Measurements from ENCODE around the gene CDH4.

The CDH4 gene

DNA sequence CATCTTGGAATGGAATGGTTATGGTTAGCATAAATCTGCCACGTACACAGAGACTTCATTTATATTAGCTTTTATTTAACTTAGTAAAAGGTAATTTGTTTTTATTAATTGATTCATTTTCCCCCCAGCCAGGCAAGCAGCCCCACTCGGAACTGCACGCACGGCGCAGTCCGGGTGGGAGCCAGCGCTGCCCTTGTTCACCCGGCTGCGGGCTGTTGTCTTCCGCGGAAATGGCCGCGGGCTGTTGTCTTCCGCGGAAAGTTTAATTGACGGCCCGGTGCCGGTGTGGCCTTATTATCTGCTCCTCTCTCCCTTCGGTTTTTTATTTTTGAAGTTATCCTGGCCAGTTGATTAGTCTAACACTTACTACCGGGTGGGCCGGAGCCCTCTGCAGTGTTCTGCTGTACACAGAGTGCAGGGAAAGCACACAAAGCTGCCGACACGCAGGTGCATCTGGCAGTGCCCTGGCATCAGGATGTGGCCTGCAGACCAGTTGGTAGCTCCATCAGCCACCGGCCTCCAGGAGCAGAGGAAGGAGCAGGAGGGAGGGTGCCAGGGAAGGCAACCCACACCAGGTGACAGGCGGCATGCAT lies 270.5 kb downstream of the CDH4 start:
- no peak for DNase-seq

GRCh38 chr20:61523145-61523544 lies 271.1 kb downstream of the CDH4 start:
- DNase-seq, result no peak

- DNase-seq, result no peak
These were observed 273.0 kb downstream of the CDH4 start for GRCh38 chr20:61524951-61525666.

- no peak for DNase-seq
These were observed 273.8 kb downstream of the CDH4 start for GRCh38 chr20:61525781-61526431.

- DNase-seq, result no peak
These were observed 274.8 kb downstream of the CDH4 start for GRCh38 chr20:61526907-61527306.

- DNase-seq, result no peak
These were observed 275.6 kb downstream of the CDH4 start for GRCh38 chr20:61527626-61528025.

GRCh38 chr20:61528591-61528990 lies 276.5 kb downstream of the CDH4 start:
- DNase-seq, result no peak

DNA sequence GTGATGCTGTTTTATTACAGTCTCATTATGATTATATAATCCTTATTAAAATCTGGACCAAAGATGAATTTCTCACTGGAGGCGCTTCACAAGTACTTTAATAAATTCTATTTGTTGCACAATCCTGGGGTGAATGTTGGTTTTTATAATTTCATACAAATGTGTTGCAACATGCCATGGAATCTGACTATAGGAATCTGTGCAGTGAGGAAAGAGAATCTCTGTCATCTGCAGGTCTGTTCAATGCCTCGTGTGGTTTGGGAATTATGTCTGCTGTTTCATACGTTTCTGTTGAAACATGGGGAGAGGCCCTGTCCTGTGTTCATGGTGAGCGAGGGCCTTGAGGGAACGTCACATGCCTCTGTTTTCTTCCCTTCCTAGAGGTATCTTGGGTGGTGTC lies 277.3 kb downstream of the CDH4 start:
- DNase-seq, result no peak

- no peak for DNase-seq
These were observed 279.7 kb downstream of the CDH4 start for GRCh38 chr20:61531553-61532345.

DNA sequence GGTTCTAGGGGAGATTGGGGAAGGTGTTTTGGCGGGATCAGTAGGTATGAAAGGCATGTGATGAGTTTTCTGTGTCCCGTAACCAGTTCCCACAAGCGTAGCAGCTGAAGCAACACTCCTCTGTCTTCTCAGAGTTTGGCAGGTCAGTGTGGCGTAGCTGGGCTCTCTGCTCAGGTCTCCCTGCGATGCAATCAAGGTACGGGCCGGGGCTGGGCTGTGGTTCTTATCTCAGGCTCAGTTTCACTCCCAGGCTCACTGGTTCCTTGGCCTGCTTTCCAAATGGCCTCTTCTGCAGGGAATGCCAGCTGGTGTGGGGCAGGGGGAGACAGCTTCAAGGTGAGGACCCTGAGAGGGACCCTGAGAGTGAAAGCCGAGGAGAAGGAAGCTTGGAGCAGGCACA lies 280.7 kb downstream of the CDH4 start:
- no peak for DNase-seq

DNA sequence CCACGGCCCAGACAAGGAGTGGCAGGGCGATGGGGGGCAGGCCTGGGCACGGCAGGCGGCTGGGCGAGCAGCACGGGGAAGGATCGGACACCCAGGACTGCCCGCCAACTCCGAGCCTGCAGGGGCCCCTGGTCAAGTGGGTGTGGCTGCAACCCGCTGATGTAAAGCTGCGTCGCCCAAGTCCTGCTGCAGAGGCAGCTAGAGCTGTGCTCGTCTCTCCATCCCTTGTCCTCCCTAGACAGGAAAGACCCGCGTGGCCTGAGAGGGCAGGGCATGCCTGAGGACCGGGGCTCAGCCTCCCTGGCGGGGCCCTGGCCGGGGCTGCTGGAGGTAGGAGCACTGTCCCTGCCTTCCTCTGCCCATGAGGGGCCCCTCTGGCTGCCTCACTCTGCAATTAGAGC lies 281.2 kb downstream of the CDH4 start:
- no peak for DNase-seq

DNA sequence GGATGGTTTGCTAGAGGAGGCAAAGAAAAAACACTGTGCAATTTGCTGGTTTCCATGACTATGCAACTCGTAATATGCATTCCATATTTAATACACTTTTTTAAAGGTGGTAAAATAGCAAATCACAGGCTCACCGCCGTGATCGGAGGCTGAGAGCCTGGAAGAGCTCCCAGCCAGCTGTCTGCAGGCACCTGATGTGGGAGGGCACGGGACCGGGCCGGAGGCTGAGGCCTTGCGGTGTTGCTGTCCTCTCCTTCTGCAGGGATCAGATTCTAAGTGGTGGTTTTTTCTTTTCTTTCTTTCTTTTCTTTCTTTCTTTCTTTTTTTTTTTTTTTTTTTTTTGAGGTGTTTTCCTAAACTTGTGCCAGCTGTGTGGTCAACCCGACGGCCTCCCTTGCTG lies 282.3 kb downstream of the CDH4 start:
- DNase-seq, result no peak

GRCh38 chr20:61535091-61535490 lies 283.0 kb downstream of the CDH4 start:
- DNase-seq, result no peak

DNA sequence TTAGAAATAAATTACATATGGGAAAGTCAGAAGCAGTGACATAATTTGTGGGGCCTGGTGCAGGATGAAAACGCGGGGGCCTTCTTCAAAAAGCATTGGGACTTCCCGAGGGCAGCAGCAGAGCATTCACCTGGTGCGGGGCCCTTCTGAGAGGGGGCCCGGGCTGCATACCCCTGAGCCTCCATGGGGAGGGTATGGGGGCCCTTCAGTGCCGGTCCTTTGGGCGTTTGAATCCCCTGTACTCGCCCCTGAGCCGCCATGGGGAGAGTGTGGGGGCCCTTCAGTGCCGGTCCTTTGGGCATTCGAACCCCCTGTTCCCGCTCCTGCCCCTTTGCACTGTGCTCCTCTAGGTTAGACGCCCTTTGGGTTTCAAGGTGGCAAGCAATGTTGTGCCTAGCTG lies 283.5 kb downstream of the CDH4 start:
- DNase-seq, result no peak

DNA sequence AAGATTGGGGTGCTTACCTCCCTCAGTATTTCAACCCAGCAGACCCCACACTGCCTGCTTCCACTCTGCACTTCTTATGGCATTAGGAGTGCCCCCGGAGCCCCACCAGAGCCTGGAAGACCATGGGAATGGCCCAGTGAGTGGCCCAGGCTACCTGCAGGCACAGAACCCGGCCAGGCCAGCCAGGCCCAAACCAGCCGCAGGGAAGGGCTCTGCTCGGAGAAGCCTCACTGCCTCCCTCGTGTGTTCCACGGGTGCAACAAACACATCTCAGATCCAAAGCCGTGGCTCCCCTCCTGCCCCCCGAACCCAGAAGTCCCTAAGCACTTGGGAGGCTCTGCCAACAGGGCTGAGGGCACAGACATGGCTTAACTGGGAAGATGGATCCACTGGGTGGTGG lies 283.9 kb downstream of the CDH4 start:
- no peak for DNase-seq

DNA sequence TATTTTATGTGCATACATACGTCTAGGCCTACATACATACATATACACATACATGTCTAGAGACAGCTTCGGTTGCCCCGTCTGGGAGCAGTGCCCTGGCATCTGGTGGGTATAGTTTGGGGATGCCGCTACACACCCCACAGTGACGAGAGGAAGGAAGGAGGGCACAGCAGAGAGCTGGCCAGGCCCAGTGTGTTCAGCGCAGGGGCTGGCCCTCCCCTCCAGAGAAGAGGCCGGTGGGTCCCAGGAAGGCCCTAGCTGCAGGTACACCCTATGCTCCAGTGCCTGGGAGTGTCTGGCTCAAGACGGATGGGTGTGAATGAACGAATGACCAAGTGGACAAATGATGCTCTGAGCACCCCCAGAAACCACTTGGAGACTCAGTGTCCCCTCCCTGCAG lies 284.6 kb downstream of the CDH4 start:
- DNase-seq, result no peak

DNA sequence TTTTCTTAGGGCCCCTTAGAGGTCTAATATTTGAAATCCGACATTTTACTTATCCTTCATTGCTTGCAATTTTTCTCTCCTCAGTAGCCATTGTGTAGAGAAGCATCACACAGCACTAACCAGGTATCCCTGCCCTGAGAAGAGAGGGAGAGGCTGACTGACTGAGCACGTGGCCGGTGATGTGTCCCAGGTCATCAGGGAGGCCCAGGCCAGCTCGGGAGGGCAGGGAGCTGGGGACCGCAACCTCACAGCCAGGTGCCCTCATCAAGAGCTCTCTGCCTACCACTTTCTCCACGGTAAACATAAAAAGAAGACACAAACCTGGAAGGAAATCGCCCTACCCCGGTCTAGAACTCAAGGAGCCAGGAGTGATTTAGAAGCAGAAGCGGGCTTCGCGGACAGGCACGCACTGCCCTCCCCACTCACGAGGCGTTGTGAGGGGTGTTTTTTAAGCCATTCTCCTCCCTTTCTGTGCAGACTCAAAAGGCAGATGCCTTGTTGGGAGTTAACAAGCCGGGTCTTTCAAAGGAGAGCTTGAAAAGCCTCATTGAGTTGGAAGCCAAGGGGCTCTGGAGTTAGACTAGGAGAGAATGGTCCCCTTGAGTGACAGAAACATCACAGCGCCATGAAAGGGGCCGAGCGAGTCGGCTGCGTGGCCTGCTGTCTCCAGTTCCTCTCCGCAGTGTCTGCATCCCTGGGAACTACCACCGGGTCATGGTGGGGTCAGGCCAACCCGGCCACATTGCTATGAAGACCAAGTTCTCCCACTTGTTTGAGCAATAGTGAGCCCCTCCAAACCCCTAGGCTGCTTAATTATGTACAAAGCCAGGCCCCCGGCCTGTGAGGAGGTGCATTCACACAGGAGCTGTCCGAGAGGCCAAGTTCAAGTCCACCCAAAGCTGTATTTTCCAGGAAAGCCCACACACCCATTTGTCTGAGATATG lies 285.4 kb downstream of the CDH4 start:
- DNase-seq, result no peak

GRCh38 chr20:61538183-61538942 lies 286.3 kb downstream of the CDH4 start:
- DNase-seq, result no peak

DNA sequence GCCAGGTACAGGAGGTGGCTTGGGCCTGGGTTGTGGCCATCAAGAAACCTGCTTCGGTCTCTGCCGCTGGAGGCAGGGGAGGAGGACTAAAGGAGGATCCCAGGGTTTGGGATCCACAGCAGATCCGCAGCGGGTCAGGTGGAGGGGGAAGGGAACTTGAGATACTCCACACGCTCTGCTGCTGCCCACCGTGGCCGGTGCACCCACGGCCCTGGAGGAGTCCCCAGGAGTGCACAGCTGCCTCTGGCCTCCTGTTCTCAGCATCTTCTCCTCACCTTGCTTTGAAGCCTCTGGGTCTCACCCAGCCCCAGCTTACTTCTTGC lies 286.8 kb downstream of the CDH4 start:
- no peak for DNase-seq

GRCh38 chr20:61539706-61540360 lies 287.8 kb downstream of the CDH4 start:
- DNase-seq, result no peak

DNA sequence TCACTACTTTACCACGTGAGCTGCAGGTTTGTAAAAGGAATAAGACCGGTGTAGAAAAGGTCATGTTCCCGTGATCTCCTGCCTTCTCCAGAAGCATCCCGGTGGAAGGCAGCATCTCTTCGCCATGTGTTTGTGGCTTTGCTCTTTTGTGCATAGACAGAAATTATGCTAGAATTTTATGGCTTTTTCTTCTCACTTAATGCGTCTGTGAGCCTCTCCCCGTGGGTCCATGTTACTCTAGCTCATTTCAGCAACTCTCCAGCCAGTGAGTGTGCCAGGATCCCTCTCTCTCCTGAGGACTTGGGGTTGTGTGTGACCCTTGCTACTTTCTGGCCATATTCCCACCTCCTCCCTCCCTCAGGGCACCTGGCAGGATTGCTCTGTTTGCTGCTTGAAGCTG lies 289.5 kb downstream of the CDH4 start:
- DNase-seq, result no peak

Data from NCI-H774 (cell line).